ENCODE data around the gene SEC14L3. TPM values are rescaled to one million over a fixed set of nuclear protein-coding genes. Genes with fewer than 3 reads are reported as not detected.
A peak's percentile ranks its signal among the peaks of the same experiment; 100 is the strongest.

Gene SEC14L3
- total and polyA plus RNA-seq, 2 of the 13 experiments (the other 11 are each of a cell fraction or from before 2014, with no cell fraction given): not detected

DNA sequence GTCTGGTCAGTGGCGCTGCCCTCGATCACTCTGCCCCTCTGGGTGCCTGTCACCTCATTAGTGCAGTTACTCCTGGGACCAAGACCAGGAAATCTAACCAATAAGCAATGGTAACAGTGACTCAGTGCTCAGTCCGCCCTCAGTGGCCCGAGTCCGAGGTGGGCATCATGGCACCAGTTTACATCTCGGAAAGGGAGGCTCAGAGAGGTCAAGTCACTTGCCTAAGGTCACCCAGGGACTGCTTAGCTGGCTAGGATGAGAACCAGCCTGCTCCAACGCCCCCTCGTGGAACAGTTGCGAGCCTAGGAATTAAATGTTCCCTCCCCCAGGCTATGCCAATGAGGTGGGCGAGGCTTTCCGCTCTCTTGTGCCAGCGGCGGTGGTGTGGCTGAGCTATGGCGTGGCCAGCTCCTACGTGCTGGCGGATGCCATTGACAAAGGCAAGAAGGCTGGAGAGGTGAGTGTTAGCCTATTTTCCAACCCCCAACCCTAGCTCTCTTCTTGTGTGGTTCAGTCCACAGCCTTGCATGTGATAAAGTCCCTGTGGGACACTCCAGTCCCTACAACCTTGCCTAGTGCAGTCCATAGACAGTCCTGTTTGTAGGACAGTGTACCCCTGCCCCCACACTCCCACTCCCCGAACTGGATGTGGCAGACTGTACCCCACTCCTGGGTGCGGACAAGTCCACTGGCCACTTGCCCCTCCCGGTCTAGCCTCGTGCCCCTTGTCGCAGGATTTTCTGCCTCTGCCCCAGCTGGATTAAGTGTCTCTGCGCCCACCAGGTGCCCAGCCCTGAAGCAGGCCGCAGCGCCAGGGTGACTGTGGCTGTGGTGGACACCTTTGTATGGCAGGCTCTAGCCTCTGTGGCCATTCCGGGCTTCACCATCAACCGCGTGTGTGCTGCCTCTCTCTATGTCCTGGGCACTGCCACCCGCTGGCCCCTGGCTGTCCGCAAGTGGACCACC, 45.1 kb downstream of the SEC14L3 start (continued):
- TF ChIP-seq, protein P1, sequence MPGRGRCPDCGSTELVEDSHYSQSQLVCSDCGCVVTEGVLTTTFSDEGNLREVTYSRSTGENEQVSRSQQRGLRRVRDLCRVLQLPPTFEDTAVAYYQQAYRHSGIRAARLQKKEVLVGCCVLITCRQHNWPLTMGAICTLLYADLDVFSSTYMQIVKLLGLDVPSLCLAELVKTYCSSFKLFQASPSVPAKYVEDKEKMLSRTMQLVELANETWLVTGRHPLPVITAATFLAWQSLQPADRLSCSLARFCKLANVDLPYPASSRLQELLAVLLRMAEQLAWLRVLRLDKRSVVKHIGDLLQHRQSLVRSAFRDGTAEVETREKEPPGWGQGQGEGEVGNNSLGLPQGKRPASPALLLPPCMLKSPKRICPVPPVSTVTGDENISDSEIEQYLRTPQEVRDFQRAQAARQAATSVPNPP (CRISPR knock-in tag; IDR thresholded peaks at IDR 0.05): no peak
- TF ChIP-seq CTCF (CRISPR knock-in tag; IDR thresholded peaks at IDR 0.05) (peak; percentile 76), ZNF121 (CRISPR knock-in tag; IDR thresholded peaks at IDR 0.05) (no peak; the same call in 1 of the 2 replicates), ZNF230 (CRISPR knock-in tag; IDR thresholded peaks at IDR 0.05) (peak; percentile 42; the same call in 1 of the 2 replicates), MTF2 (CRISPR knock-in tag; IDR thresholded peaks at IDR 0.05; ENCODE audit: borderline replicate concordance) (no peak), POLR2G (IDR thresholded peaks at IDR 0.05; ENCODE audit: low read depth, low read length) (no peak), ZNF138 (CRISPR knock-in tag; IDR thresholded peaks at IDR 0.05; ENCODE audit: low read depth) (no peak), NCOA2 (CRISPR knock-in tag; IDR thresholded peaks at IDR 0.05) (no peak), HBP1 (CRISPR knock-in tag; IDR thresholded peaks at IDR 0.05; ENCODE audit: low read depth) (0 out of 2 replicates have a peak, but pooled peaks have one; percentile 36), ZNF710 (CRISPR knock-in tag; IDR thresholded peaks at IDR 0.05; ENCODE audit: borderline replicate concordance) (0 out of 2 replicates have a peak, but pooled peaks have one; percentile 31), ZBTB1 (CRISPR knock-in tag; IDR thresholded peaks at IDR 0.05; ENCODE audit: borderline replicate concordance) (no peak), ZNF136 (CRISPR knock-in tag; IDR thresholded peaks at IDR 0.05; ENCODE audit: low read depth) (no peak), ZNF12 (CRISPR knock-in tag; IDR thresholded peaks at IDR 0.05) (peak; percentile 66; the same call in 1 of the 2 replicates), ZNF580 (CRISPR knock-in tag; IDR thresholded peaks at IDR 0.05; ENCODE audit: borderline replicate concordance, low read depth) (peak; percentile 56; the same call in 1 of the 2 replicates), YEATS2 (CRISPR knock-in tag; IDR thresholded peaks at IDR 0.05; ENCODE audit: borderline replicate concordance) (no peak), PTBP1 (IDR thresholded peaks at IDR 0.05; ENCODE audit: low read depth, low read length, poor library complexity, severe bottlenecking) (no peak), TRAFD1 (CRISPR knock-in tag; IDR thresholded peaks at IDR 0.05; ENCODE audit: borderline replicate concordance) (no peak)

Measured in HepG2 (cell line).